Glutamatergic neuron (in vitro differentiated cells): ENCODE results near the gene YIPF6. TPM values are rescaled to one million over a fixed set of nuclear protein-coding genes. Genes with fewer than 3 reads are reported as not detected.
"Not testable (repeated sequence)": the region's sequence is repeated elsewhere in the genome, so short reads cannot be mapped to it uniquely, and the experiment has no call there.

Source experiments
- DNase-seq: peaks from one replicate; pipeline ENCODE4 v3.0.0; 2022
- H3K27ac Mint-ChIP-seq: one replicate; pipeline ENCODE4 v1.8.0; 2020; ENCODE audit warnings: mild to moderate bottlenecking, mixed read lengths, inconsistent platforms; ENCODE audit not compliant: unreplicated experiment
- H3K27me3 Mint-ChIP-seq: one replicate; pipeline ENCODE4 v1.8.0; 2020; ENCODE audit warnings: mild to moderate bottlenecking, moderate library complexity, mixed read lengths, inconsistent platforms; ENCODE audit not compliant: unreplicated experiment
- H3K36me3 Mint-ChIP-seq: one replicate; pipeline ENCODE4 v1.8.0; 2020; ENCODE audit warnings: mild to moderate bottlenecking, mixed read lengths, inconsistent platforms; ENCODE audit not compliant: unreplicated experiment
- H3K4me1 Mint-ChIP-seq: one replicate; pipeline ENCODE4 v1.8.0; 2020; ENCODE audit warnings: mild to moderate bottlenecking, low read depth, mixed read lengths, inconsistent platforms; ENCODE audit not compliant: unreplicated experiment
- H3K4me3 Mint-ChIP-seq: one replicate; pipeline ENCODE4 v1.8.0; 2020; ENCODE audit warnings: mild to moderate bottlenecking, mixed read lengths, inconsistent platforms; ENCODE audit not compliant: unreplicated experiment
- H3K9me3 Mint-ChIP-seq: one replicate; pipeline ENCODE4 v1.8.0; 2020; ENCODE audit warnings: mild to moderate bottlenecking, moderate library complexity, mixed read lengths, inconsistent platforms; ENCODE audit not compliant: unreplicated experiment
- total RNA-seq: library from RNA; stranded (reverse); fragmentation: NEBNext Ultra II Directional; extraction: Animal tissue kit (Norgen Biotek cat#: 25700); gene quantifications from one replicate; pipeline ENCODE4 v1.2.1, GENCODE V29; 2021; ENCODE audit not compliant: unreplicated experiment
- TF ChIP-seq, protein P1 (sequence below): fragments of 200-600 bp; sonication (generic); IDR thresholded peaks from one replicate; pipeline ENCODE4 v1.5.0; 2021; ENCODE audit not compliant: partially characterized antibody, unreplicated experiment

Gene YIPF6
- total RNA-seq, 1 donor from 2014 or later, result 47.2 TPM

- DNase-seq, result no peak
- no peaks in the 10 kb centered on the region for H3K9me3 Mint-ChIP-seq
- H3K27ac Mint-ChIP-seq, result no peak overlapping the region
- H3K4me1 Mint-ChIP-seq, result no peaks in the 10 kb centered on the region
- H3K27me3 Mint-ChIP-seq, result no peaks in the 10 kb centered on the region
- TF ChIP-seq, protein P1, sequence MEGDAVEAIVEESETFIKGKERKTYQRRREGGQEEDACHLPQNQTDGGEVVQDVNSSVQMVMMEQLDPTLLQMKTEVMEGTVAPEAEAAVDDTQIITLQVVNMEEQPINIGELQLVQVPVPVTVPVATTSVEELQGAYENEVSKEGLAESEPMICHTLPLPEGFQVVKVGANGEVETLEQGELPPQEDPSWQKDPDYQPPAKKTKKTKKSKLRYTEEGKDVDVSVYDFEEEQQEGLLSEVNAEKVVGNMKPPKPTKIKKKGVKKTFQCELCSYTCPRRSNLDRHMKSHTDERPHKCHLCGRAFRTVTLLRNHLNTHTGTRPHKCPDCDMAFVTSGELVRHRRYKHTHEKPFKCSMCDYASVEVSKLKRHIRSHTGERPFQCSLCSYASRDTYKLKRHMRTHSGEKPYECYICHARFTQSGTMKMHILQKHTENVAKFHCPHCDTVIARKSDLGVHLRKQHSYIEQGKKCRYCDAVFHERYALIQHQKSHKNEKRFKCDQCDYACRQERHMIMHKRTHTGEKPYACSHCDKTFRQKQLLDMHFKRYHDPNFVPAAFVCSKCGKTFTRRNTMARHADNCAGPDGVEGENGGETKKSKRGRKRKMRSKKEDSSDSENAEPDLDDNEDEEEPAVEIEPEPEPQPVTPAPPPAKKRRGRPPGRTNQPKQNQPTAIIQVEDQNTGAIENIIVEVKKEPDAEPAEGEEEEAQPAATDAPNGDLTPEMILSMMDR, result no peak
- no peaks in the 10 kb centered on the region for H3K36me3 Mint-ChIP-seq
- no peak overlapping the region for H3K4me3 Mint-ChIP-seq
Observed at GRCh38 chrX:68464796-68465195, 34.1 kb upstream of the YIPF6 start.

- Mint-ChIP-seq H3K4me3 (no peak overlapping the region), H3K36me3 (no peaks in the 10 kb centered on the region), H3K9me3 (no peaks in the 10 kb centered on the region), H3K27ac (no peak overlapping the region), H3K4me1 (no peaks in the 10 kb centered on the region), H3K27me3 (peaks cover 1% of the 10 kb centered on the region)
- TF ChIP-seq, protein P1, result no peak
- DNase-seq, result no peak
Observed at GRCh38 chrX:68480969-68481368, 17.9 kb upstream of the YIPF6 start.

DNA sequence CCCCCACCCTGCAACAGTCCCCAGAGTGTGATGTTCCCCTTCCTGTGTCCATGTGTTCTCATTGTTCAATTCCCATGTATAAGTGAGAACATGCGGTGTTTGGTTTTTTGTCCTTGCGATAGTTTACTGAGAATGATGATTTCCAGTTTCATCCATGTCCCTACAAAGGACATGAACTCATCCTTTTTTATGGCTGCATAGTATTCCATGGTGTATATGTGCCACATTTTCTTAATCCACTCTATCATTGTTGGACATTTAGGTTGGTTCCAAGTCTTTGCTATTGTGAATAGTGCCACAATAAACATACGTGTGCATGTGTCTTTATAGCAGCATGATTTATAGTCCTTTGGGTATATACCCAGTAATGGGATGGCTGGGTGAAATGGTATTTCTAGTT is 12.7 kb upstream of the YIPF6 start:
- H3K27me3 Mint-ChIP-seq, H3K4me3 Mint-ChIP-seq, H3K36me3 Mint-ChIP-seq, H3K4me1 Mint-ChIP-seq, H3K27ac Mint-ChIP-seq, H3K9me3 Mint-ChIP-seq, DNase-seq: not testable (repeated sequence)

DNA sequence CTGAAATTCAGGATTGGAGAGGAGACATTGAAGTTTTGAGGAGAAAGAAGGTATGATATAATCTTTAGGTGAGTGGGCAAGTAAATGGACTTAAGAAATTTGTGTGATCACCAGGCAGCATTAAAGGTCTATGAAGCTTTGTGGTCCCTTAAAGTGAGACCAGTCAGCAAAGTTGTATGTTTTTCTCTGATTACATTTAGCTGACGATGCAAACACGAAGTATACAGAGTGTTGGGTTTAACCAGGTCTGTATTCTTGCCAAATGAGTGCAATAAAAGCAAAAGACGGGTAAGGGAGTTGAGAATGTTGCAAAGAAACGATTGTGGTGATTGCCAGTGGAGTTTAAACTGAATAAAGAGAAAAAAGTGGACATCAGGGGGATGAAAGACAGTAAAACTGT is 11.6 kb upstream of the YIPF6 start:
- Mint-ChIP-seq H3K36me3 (no peaks in the 10 kb centered on the region), H3K4me3 (no peak overlapping the region), H3K9me3 (no peaks in the 10 kb centered on the region), H3K27me3 (no peaks in the 10 kb centered on the region), H3K27ac (no peak overlapping the region), H3K4me1 (no peaks in the 10 kb centered on the region)
- TF ChIP-seq, protein P1, result no peak
- no peak for DNase-seq

- TF ChIP-seq, protein P1, result no peak
- Mint-ChIP-seq H3K9me3 (no peaks in the 10 kb centered on the region), H3K4me1 (no peaks in the 10 kb centered on the region), H3K4me3 (no peak overlapping the region), H3K36me3 (no peaks in the 10 kb centered on the region), H3K27ac (no peak overlapping the region), H3K27me3 (no peaks in the 10 kb centered on the region)
- DNase-seq, result no peak
Observed at GRCh38 chrX:68487924-68488323, 10.9 kb upstream of the YIPF6 start.

GRCh38 chrX:68488657-68489056 is 10.2 kb upstream of the YIPF6 start:
- no peak overlapping the region for H3K4me3 Mint-ChIP-seq
- TF ChIP-seq, protein P1, result no peak
- no peaks in the 10 kb centered on the region for H3K9me3 Mint-ChIP-seq
- H3K4me1 Mint-ChIP-seq, result no peaks in the 10 kb centered on the region
- no peak overlapping the region for H3K27ac Mint-ChIP-seq
- no peak for DNase-seq
- H3K27me3 Mint-ChIP-seq, result no peaks in the 10 kb centered on the region
- no peaks in the 10 kb centered on the region for H3K36me3 Mint-ChIP-seq
